IMR-90 (cell line): ENCODE results near the gene CXCL9. TPM values are rescaled to one million over a fixed set of nuclear protein-coding genes. Genes with fewer than 3 reads are reported as not detected.
A peak's percentile ranks its signal among the peaks of the same experiment; 100 is the strongest.

Experiments
- ATAC-seq: fragments of 200-7000 bp; cut with Tn5 transposase; 2 replicates; pipeline ENCODE4 v1.9.1; 2020; ENCODE audit warnings: low read depth, mild to moderate bottlenecking, moderate library complexity
- BruUV-seq: library from RNA; stranded (reverse); fragments of 400-500 nt; replicated peaks from 2 replicates; lab custom pipeline; 2021; lab: Mats Ljungman, UMichigan
- CTCF ChIA-PET: fragments of 300-600 bp; formaldehyde crosslinking; extraction: SDS; loops from one replicate; lab custom pipeline; 2021; ENCODE audit warnings: antibody characterized with exemption; lab: Yijun Ruan, JAX
- POLR2A ChIA-PET: fragments of 300-600 bp; sonication (Branson Sonifier 250); formaldehyde crosslinking; loops from one replicate; lab custom pipeline; 2022; ENCODE audit warnings: antibody characterized with exemption; ENCODE audit not compliant: unreplicated experiment; lab: Charles Lee
- DNase-seq: peaks from one replicate; pipeline ENCODE4 v3.0.0; 2013
- H2AFZ ChIP-seq: replicated peaks from 2 replicates; pipeline ENCODE3; 2013; ENCODE audit warnings: low read length, mild to moderate bottlenecking; ENCODE audit not compliant: poor library complexity
- H2AK5ac ChIP-seq: 2 replicates; pipeline ENCODE4 v1.6.1; 2013; ENCODE audit warnings: low read depth, low read length, inconsistent platforms
- H2AK9ac ChIP-seq: replicated peaks from 2 replicates; pipeline ENCODE3; 2013; ENCODE audit warnings: mild to moderate bottlenecking, low read depth, low read length, moderate library complexity; ENCODE audit not compliant: poor library complexity
- H2BK120ac ChIP-seq: 2 replicates; pipeline ENCODE4 v1.6.1; 2013; ENCODE audit warnings: low read depth, low read length, inconsistent platforms
- H2BK15ac ChIP-seq: 3 replicates; pipeline ENCODE4 v1.6.1; 2013; ENCODE audit warnings: low read depth, low read length, inconsistent platforms
- H2BK20ac ChIP-seq: 2 replicates; pipeline ENCODE4 v1.6.1; 2013; ENCODE audit warnings: low read depth, mild to moderate bottlenecking, inconsistent platforms, low read length, moderate library complexity
- H2BK5ac ChIP-seq: 2 replicates; pipeline ENCODE4 v1.6.1; 2013; ENCODE audit warnings: mild to moderate bottlenecking, low read depth, low read length, inconsistent platforms; ENCODE audit not compliant: poor library complexity, severe bottlenecking
- H3K14ac ChIP-seq: replicated peaks from 2 replicates; pipeline ENCODE4 v1.6.1; 2013; ENCODE audit warnings: low read depth, low read length, inconsistent platforms
- H3K18ac ChIP-seq: 2 replicates; pipeline ENCODE4 v1.6.1; 2013; ENCODE audit warnings: low read depth, low read length, control low read depth
- H3K23ac ChIP-seq: 2 replicates; pipeline ENCODE4 v1.6.1; 2013; ENCODE audit warnings: low read depth, low read length, inconsistent platforms
- H3K27ac ChIP-seq: 2 replicates; pipeline ENCODE4 v1.5.1; 2013; ENCODE audit warnings: mild to moderate bottlenecking, control low read depth, low read length; ENCODE audit not compliant: insufficient read depth
- H3K27me3 ChIP-seq: 2 replicates; pipeline ENCODE4 v1.6.1; 2013; ENCODE audit warnings: low read length; ENCODE audit not compliant: control insufficient read depth, insufficient read depth
- H3K36me3 ChIP-seq: 2 replicates; pipeline ENCODE4 v1.6.1; 2013; ENCODE audit warnings: low read length, mixed read lengths; ENCODE audit not compliant: control insufficient read depth, insufficient read depth
- H3K4ac ChIP-seq: 2 replicates; pipeline ENCODE4 v1.6.1; 2013; ENCODE audit warnings: low read depth, low read length, inconsistent platforms
- H3K4me1 ChIP-seq: 2 replicates; pipeline ENCODE4 v1.6.1; 2013; ENCODE audit warnings: low read length, mixed read lengths; ENCODE audit not compliant: control insufficient read depth, insufficient read depth
- H3K4me2 ChIP-seq: 2 replicates; pipeline ENCODE4 v1.6.1; 2013; ENCODE audit warnings: low read depth, mild to moderate bottlenecking, control low read depth, low read length, moderate library complexity
- H3K4me3 ChIP-seq: 2 replicates; pipeline ENCODE4 v1.5.1; 2013; ENCODE audit warnings: low read depth, mild to moderate bottlenecking, control low read depth, low read length, moderate library complexity; ENCODE audit not compliant: insufficient read depth
- H3K56ac ChIP-seq: 2 replicates; pipeline ENCODE4 v1.6.1; 2013; ENCODE audit warnings: low read length, inconsistent platforms; ENCODE audit not compliant: insufficient read depth; ENCODE audit errors: extremely low read depth
- H3K79me1 ChIP-seq, 2 experiments: 2 replicates each; pipeline ENCODE4 v1.6.1; 2013; ENCODE audit warnings: low read length in 2 of 2, inconsistent platforms in 1 of 2, low read depth in 1 of 2
- H3K9ac ChIP-seq: 2 replicates; pipeline ENCODE4 v1.6.1; 2013; ENCODE audit warnings: low read depth, low read length, control low read depth
- H3K9me1 ChIP-seq: 2 replicates; pipeline ENCODE4 v1.6.1; 2013; ENCODE audit warnings: low read length, inconsistent platforms; ENCODE audit not compliant: insufficient read depth
- H3K9me3 ChIP-seq: 2 replicates; pipeline ENCODE4 v1.6.1; 2013; ENCODE audit warnings: low read length; ENCODE audit not compliant: control insufficient read depth, insufficient read depth
- H4K20me1 ChIP-seq: 2 replicates; pipeline ENCODE4 v1.6.1; 2013; ENCODE audit warnings: low read length, inconsistent platforms; ENCODE audit not compliant: insufficient read depth
- H4K5ac ChIP-seq: 2 replicates; pipeline ENCODE4 v1.6.1; 2013; ENCODE audit warnings: mild to moderate bottlenecking, low read depth, low read length, control low read depth
- H4K8ac ChIP-seq, 2 experiments: 2 replicates each; pipeline ENCODE4 v1.6.1; 2013; ENCODE audit warnings: low read depth in 2 of 2, low read length in 2 of 2, control low read depth in 1 of 2, inconsistent platforms in 1 of 2
- H4K91ac ChIP-seq: 2 replicates; pipeline ENCODE4 v1.6.1; 2013; ENCODE audit warnings: low read depth, low read length, inconsistent platforms; ENCODE audit not compliant: insufficient read depth
- BHLHE40 ChIP-seq: fragments of 150-350 bp; IDR thresholded peaks from 2 replicates; pipeline ENCODE4 v1.6.1; 2016; ENCODE audit warnings: mild to moderate bottlenecking, low read depth, low read length
- CEBPB ChIP-seq: IDR thresholded peaks from 2 replicates; pipeline ENCODE4 v1.6.1; 2012; ENCODE audit warnings: low read depth, low read length, improper control_type of control experiment
- CHD1 ChIP-seq: IDR thresholded peaks from 2 replicates; pipeline ENCODE4 v1.6.1; 2012; ENCODE audit warnings: low read depth, low read length, improper control_type of control experiment
- FOS ChIP-seq: fragments of 150-350 bp; IDR thresholded peaks from 2 replicates; pipeline ENCODE4 v1.6.1; 2016; ENCODE audit warnings: low read depth, low read length
- MAFK ChIP-seq: IDR thresholded peaks from 2 replicates; pipeline ENCODE4 v1.6.1; 2012; ENCODE audit warnings: low read depth, low read length, improper control_type of control experiment
- MAZ ChIP-seq: IDR thresholded peaks from 2 replicates; pipeline ENCODE4 v1.6.1; 2012; ENCODE audit warnings: low read depth, mild to moderate bottlenecking, low read length, improper control_type of control experiment, moderate library complexity, borderline replicate concordance
- MXI1 ChIP-seq: IDR thresholded peaks from 2 replicates; pipeline ENCODE4 v1.6.1; 2012; ENCODE audit warnings: low read depth, mild to moderate bottlenecking, low read length, moderate library complexity, borderline replicate concordance
- NFE2L2 ChIP-seq: fragments of 150-350 bp; IDR thresholded peaks from 2 replicates; pipeline ENCODE4 v1.6.1; 2016; ENCODE audit warnings: low read depth, mild to moderate bottlenecking, low read length
- POLR2A ChIP-seq: IDR thresholded peaks from 2 replicates; pipeline ENCODE4 v1.6.1; 2012; ENCODE audit warnings: mild to moderate bottlenecking, low read depth, low read length
- RAD21 ChIP-seq: IDR thresholded peaks from 2 replicates; pipeline ENCODE4 v1.6.1; 2012; ENCODE audit warnings: low read length, improper control_type of control experiment
- RCOR1 ChIP-seq: IDR thresholded peaks from 2 replicates; pipeline ENCODE4 v1.6.1; 2012; ENCODE audit warnings: mild to moderate bottlenecking, low read length, improper control_type of control experiment; ENCODE audit not compliant: insufficient replicate concordance
- RFX5 ChIP-seq: IDR thresholded peaks from 2 replicates; pipeline ENCODE4 v1.8.0; 2012; ENCODE audit warnings: low read depth, mild to moderate bottlenecking, low read length, moderate library complexity
- SMC3 ChIP-seq: fragments of 150-350 bp; IDR thresholded peaks from 2 replicates; pipeline ENCODE4 v1.6.1; 2016; ENCODE audit warnings: low read depth, mild to moderate bottlenecking, antibody characterized with exemption, low read length, moderate library complexity
- WGBS, 2 experiments: methylation state at CpG; one replicate each; pipeline versions ENCODE4 v1.1.5 to v1.1.7; 2013; ENCODE audit warnings: missing lambda C conversion rate in 2 of 2; ENCODE audit not compliant: insufficient read length in 1 of 2; ENCODE audit errors: extremely low coverage in 2 of 2; 5-methylcytosine and 5-hydroxymethylcytosine counted together
- dilution Hi-C: fragments of 300-500 bp; cut with HindIII; formaldehyde crosslinking; loops from one replicate; pipeline ENCODE4 v1.14.3; 2018; ENCODE audit warnings: low sequenced_read_pairs; ENCODE audit not compliant: unreplicated experiment
- in situ Hi-C: fragments of 300-500 bp; cut with MboI; formaldehyde crosslinking; loops from 3 replicates; pipeline ENCODE4 v1.14.3; 2019; ENCODE audit warnings: low sequenced_read_pairs, inconsistent platforms, mixed read lengths
- intact Hi-C: fragments of 100-400 bp; cut with micrococcal nuclease; formaldehyde crosslinking; loops from 2 replicates; pipeline ENCODE4 v1.10.0; 2022
- polyA plus RNA-seq, 3 experiments: library from polyadenylated mRNA; depleted of rRNA; stranded (reverse); fragments of >200 nt; gene quantifications; 2 replicates each; pipeline ENCODE4 v1.2.3, GENCODE V29; 2012; ENCODE audit warnings: low replicate concordance in 1 of 3
- total RNA-seq: library from RNA; depleted of rRNA; stranded (reverse); fragments of >200 nt; gene quantifications from 2 replicates; pipeline ENCODE4 v1.2.3, GENCODE V29; 2012
- TF ChIP-seq, protein P1 (sequence below): conservative IDR thresholded peaks from 2 replicates; pipeline ENCODE4 v1.5.1; 2012; ENCODE audit warnings: mild to moderate bottlenecking, low read depth, low read length, improper control_type of control experiment
- TF ChIP-seq, protein P2 (sequence below): fragments of 150-350 bp; IDR thresholded peaks from 2 replicates; pipeline ENCODE4 v1.6.1; 2017; ENCODE audit warnings: mild to moderate bottlenecking, antibody characterized with exemption, low read length, low read depth
- TF ChIP-seq, protein P3 (sequence below): fragments of 150-350 bp; IDR thresholded peaks from 2 replicates; pipeline ENCODE4 v1.6.1; 2016; ENCODE audit warnings: low read depth, mild to moderate bottlenecking, low read length, moderate library complexity, borderline replicate concordance

The CXCL9 gene
- total and polyA plus RNA-seq, 2 of the 4 experiments (the other 2 are of a cell fraction), result not detected

- H2AK9ac ChIP-seq, result no peak within 1 kb of the TSS
- H4K91ac ChIP-seq, result no peak within 1 kb of the TSS
- H4K5ac ChIP-seq, result no peak within 1 kb of the TSS
- no peaks in the 10 kb centered on the region for H3K79me1 ChIP-seq
- H3K9me3 ChIP-seq, result no peaks in the 10 kb centered on the region
- in situ Hi-C loops (no loop called here), intact Hi-C loops (no loop called here), dilution Hi-C loops (no loop called here)
- no peak within 1 kb of the TSS for H3K27ac ChIP-seq
- H2BK15ac ChIP-seq, result no peak within 1 kb of the TSS
- H2BK20ac ChIP-seq, result no peak within 1 kb of the TSS
- H3K18ac ChIP-seq, result no peak within 1 kb of the TSS
- no CpG with 5 or more reads among the region's 2 CpGs for WGBS, 2 experiments
- POLR2A ChIA-PET, result no interaction called here
- no TSS peak for BruUV-seq
- no peak within 1 kb of the TSS for H2AFZ ChIP-seq
- no peak within 1 kb of the TSS for H3K14ac ChIP-seq
- peak; percentile 26 for DNase-seq
- no peak within 1 kb of the TSS for H2BK120ac ChIP-seq
- H3K4me1 ChIP-seq, result no peaks in the 10 kb centered on the region
- H4K20me1 ChIP-seq, result no peaks in the 10 kb centered on the region
- no peak within 1 kb of the TSS for H4K8ac ChIP-seq
- ATAC-seq, result no peak
- H3K27me3 ChIP-seq, result peaks cover 4% of the 10 kb centered on the region; the same call in 1 of the 2 replicates
- no peak within 1 kb of the TSS for H3K9ac ChIP-seq
- no peaks in the 10 kb centered on the region for H3K9me1 ChIP-seq
- TF ChIP-seq NFE2L2, result no peak
- TF ChIP-seq, protein P1, sequence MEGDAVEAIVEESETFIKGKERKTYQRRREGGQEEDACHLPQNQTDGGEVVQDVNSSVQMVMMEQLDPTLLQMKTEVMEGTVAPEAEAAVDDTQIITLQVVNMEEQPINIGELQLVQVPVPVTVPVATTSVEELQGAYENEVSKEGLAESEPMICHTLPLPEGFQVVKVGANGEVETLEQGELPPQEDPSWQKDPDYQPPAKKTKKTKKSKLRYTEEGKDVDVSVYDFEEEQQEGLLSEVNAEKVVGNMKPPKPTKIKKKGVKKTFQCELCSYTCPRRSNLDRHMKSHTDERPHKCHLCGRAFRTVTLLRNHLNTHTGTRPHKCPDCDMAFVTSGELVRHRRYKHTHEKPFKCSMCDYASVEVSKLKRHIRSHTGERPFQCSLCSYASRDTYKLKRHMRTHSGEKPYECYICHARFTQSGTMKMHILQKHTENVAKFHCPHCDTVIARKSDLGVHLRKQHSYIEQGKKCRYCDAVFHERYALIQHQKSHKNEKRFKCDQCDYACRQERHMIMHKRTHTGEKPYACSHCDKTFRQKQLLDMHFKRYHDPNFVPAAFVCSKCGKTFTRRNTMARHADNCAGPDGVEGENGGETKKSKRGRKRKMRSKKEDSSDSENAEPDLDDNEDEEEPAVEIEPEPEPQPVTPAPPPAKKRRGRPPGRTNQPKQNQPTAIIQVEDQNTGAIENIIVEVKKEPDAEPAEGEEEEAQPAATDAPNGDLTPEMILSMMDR, result no peak
- no peak for TF ChIP-seq BHLHE40
- TF ChIP-seq FOS, result no peak
- no peak for TF ChIP-seq RFX5
- TF ChIP-seq CEBPB, result no peak
- no peak for TF ChIP-seq SMC3
- TF ChIP-seq POLR2A, result no peak
- no peak for TF ChIP-seq CHD1
- TF ChIP-seq, protein P2, sequence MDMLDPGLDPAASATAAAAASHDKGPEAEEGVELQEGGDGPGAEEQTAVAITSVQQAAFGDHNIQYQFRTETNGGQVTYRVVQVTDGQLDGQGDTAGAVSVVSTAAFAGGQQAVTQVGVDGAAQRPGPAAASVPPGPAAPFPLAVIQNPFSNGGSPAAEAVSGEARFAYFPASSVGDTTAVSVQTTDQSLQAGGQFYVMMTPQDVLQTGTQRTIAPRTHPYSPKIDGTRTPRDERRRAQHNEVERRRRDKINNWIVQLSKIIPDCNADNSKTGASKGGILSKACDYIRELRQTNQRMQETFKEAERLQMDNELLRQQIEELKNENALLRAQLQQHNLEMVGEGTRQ, result no peak
- no peak for TF ChIP-seq MAFK
- TF ChIP-seq, protein P3, sequence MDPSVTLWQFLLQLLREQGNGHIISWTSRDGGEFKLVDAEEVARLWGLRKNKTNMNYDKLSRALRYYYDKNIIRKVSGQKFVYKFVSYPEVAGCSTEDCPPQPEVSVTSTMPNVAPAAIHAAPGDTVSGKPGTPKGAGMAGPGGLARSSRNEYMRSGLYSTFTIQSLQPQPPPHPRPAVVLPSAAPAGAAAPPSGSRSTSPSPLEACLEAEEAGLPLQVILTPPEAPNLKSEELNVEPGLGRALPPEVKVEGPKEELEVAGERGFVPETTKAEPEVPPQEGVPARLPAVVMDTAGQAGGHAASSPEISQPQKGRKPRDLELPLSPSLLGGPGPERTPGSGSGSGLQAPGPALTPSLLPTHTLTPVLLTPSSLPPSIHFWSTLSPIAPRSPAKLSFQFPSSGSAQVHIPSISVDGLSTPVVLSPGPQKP, result no peak
- no peak for TF ChIP-seq RAD21
- TF ChIP-seq MXI1, result no peak
- TF ChIP-seq MAZ, result no peak
- no peak for TF ChIP-seq RCOR1
- no peak within 1 kb of the TSS for H3K23ac ChIP-seq
- no peak within 1 kb of the TSS for H3K4ac ChIP-seq
- H3K56ac ChIP-seq, result no peak within 1 kb of the TSS
- CTCF ChIA-PET, result interaction anchor here (1.0 kb wide), 1 partner anchor 40 kb away, joined by 3 read pairs; no protein-coding TSS in a partner anchor
- no peak within 1 kb of the TSS for H3K4me3 ChIP-seq
- no peak within 1 kb of the TSS for H2AK5ac ChIP-seq
- no peak within 1 kb of the TSS for H2BK5ac ChIP-seq
- H3K36me3 ChIP-seq, result no peaks in the 10 kb centered on the region
- H3K4me2 ChIP-seq, result no peak within 1 kb of the TSS
These were observed 28.6 kb upstream of the CXCL9 start, which contains the start of gene CXCL11 for GRCh38 chr4:76035799-76036380. TSS of gene CXCL11 (minus strand) at chr4:76036070. CDS start at chr4:76035987, 83 bp downstream.
